Loucy (cell line): Measurements from ENCODE around the gene C16orf95.

Experiments
- H2AFZ ChIP-seq: fragments of 200-600 bp; sonication (generic); 2 replicates; pipeline ENCODE4 v1.6.0; 2016; ENCODE audit warnings: antibody characterized with exemption, mild to moderate bottlenecking, low read length, moderate library complexity
- H3F3A ChIP-seq: fragments of 200-600 bp; 2 replicates; pipeline ENCODE4 v1.6.0; 2016; ENCODE audit warnings: antibody characterized with exemption, low read depth, mild to moderate bottlenecking
- H3K27me3 ChIP-seq: fragments of 200-600 bp; sonication (generic); 2 replicates; pipeline ENCODE4 v1.6.1; 2014; ENCODE audit warnings: low read length, mild to moderate bottlenecking; ENCODE audit not compliant: insufficient read depth, poor library complexity, severe bottlenecking
- H3K36me3 ChIP-seq: fragments of 200-600 bp; sonication (generic); 2 replicates; pipeline ENCODE4 v1.6.1; 2016; ENCODE audit warnings: low read length; ENCODE audit not compliant: insufficient read depth
- H3K4me1 ChIP-seq: fragments of 200-600 bp; sonication (generic); 2 replicates; pipeline ENCODE4 v1.5.1; 2014; ENCODE audit warnings: low read length, mild to moderate bottlenecking; ENCODE audit not compliant: insufficient read depth, poor library complexity, severe bottlenecking
- H3K4me2 ChIP-seq: fragments of 200-600 bp; sonication (generic); 2 replicates; pipeline ENCODE4 v1.6.0; 2014; ENCODE audit warnings: antibody characterized with exemption, low read length, low read depth, mild to moderate bottlenecking; ENCODE audit not compliant: poor library complexity, severe bottlenecking
- H3K4me3 ChIP-seq: fragments of 200-600 bp; sonication (generic); 2 replicates; pipeline ENCODE4 v1.5.1; 2014; ENCODE audit warnings: low read length, mild to moderate bottlenecking, mixed read lengths; ENCODE audit not compliant: poor library complexity, severe bottlenecking
- H3K79me2 ChIP-seq: fragments of 200-600 bp; sonication (generic); 2 replicates; pipeline ENCODE4 v1.6.1; 2014; ENCODE audit warnings: low read length; ENCODE audit not compliant: insufficient read depth
- H3K9ac ChIP-seq: fragments of 200-600 bp; sonication (generic); 2 replicates; pipeline ENCODE4 v1.6.0; 2014; ENCODE audit warnings: mild to moderate bottlenecking, low read depth, low read length, moderate library complexity; ENCODE audit not compliant: poor library complexity, severe bottlenecking
- H3K9me2 ChIP-seq: fragments of 200-600 bp; sonication (generic); replicated peaks from 2 replicates; pipeline ENCODE4 v1.6.1; 2016; ENCODE audit warnings: low read depth, low read length, mixed read lengths
- H3K9me3 ChIP-seq: fragments of 200-600 bp; sonication (generic); 2 replicates; pipeline ENCODE4 v1.6.1; 2014; ENCODE audit warnings: mild to moderate bottlenecking, antibody characterized with exemption, low read length, low read depth; ENCODE audit not compliant: insufficient read depth
- H4K20me1 ChIP-seq: fragments of 200-600 bp; sonication (generic); 2 replicates; pipeline ENCODE4 v1.6.0; 2014; ENCODE audit warnings: antibody characterized with exemption, low read length, mild to moderate bottlenecking; ENCODE audit not compliant: insufficient read depth, poor library complexity, severe bottlenecking
- CTCF ChIP-seq: fragments of 200-600 bp; sonication (generic); conservative IDR thresholded peaks from 2 replicates; pipeline ENCODE4 v1.5.1; 2014; ENCODE audit warnings: mild to moderate bottlenecking, antibody characterized with exemption, low read length
- EZH2phosphoT487 ChIP-seq: fragments of 200-600 bp; IDR thresholded peaks from 2 replicates; pipeline ENCODE4 v1.6.1; 2018; ENCODE audit warnings: antibody characterized with exemption, mild to moderate bottlenecking, moderate library complexity, borderline replicate concordance

C16orf95 gene

GRCh38 chr16:87353613-87354012 is 36.4 kb upstream of the C16orf95 start:
- Histone ChIP-seq H3K79me2 (no peaks in the 10 kb centered on the region), H3F3A (no peaks in the 10 kb centered on the region), H3K9ac (no peak overlapping the region), H3K9me3 (no peaks in the 10 kb centered on the region), H3K27me3 (no peaks in the 10 kb centered on the region), H4K20me1 (no peaks in the 10 kb centered on the region), H3K4me2 (no peak overlapping the region), H3K4me1 (no peaks in the 10 kb centered on the region), H3K36me3 (peaks cover 12% of the 10 kb centered on the region; the same call in 1 of the 2 replicates), H2AFZ (no peak overlapping the region), H3K4me3 (no peak overlapping the region), H3K9me2 (no peaks in the 10 kb centered on the region)
- TF ChIP-seq CTCF (no peak), EZH2phosphoT487 (no peak)

GRCh38 chr16:87352818-87353217 is 35.6 kb upstream of the C16orf95 start:
- no peaks in the 10 kb centered on the region for H3K79me2 ChIP-seq
- no peaks in the 10 kb centered on the region for H3K9me3 ChIP-seq

GRCh38 chr16:87351320-87351698 is 34.1 kb upstream of the C16orf95 start:
- TF ChIP-seq CTCF (no peak), EZH2phosphoT487 (no peak)
- Histone ChIP-seq H3K4me3 (no peak overlapping the region), H3K79me2 (no peaks in the 10 kb centered on the region), H3K9me2 (no peaks in the 10 kb centered on the region), H2AFZ (no peak overlapping the region), H3K36me3 (peaks cover 10% of the 10 kb centered on the region; the same call in 1 of the 2 replicates), H3K9ac (no peak overlapping the region), H3K4me1 (no peaks in the 10 kb centered on the region), H3K9me3 (no peaks in the 10 kb centered on the region), H3K27me3 (no peaks in the 10 kb centered on the region), H3K4me2 (no peak overlapping the region), H4K20me1 (no peaks in the 10 kb centered on the region), H3F3A (no peaks in the 10 kb centered on the region)

More at GRCh38 chr16:87352818-87353217, 35.6 kb upstream of the C16orf95 start:
- Histone ChIP-seq H3K4me1 (no peaks in the 10 kb centered on the region), H3K4me2 (no peak overlapping the region), H4K20me1 (no peaks in the 10 kb centered on the region), H3K9ac (no peak overlapping the region), H3F3A (no peaks in the 10 kb centered on the region), H3K4me3 (no peak overlapping the region), H3K27me3 (no peaks in the 10 kb centered on the region), H3K9me2 (no peaks in the 10 kb centered on the region), H2AFZ (no peak overlapping the region), H3K36me3 (peaks cover 6% of the 10 kb centered on the region; the same call in 1 of the 2 replicates)
- TF ChIP-seq CTCF (no peak), EZH2phosphoT487 (no peak)
